HK-2 (cell line): Measurements from ENCODE around the gene SMIM43.
"Not testable (repeated sequence)": the region's sequence is repeated elsewhere in the genome, so short reads cannot be mapped to it uniquely, and the experiment has no call there.

ENCODE experiments used
- DNase-seq: peaks from one replicate; pipeline ENCODE4 v3.0.0-alpha.2; 2018; ENCODE audit not compliant: unreplicated experiment

SMIM43 gene

GRCh38 chr4:121783210-121783609 lies 18.2 kb upstream of the SMIM43 start:
- no peak for DNase-seq

DNA sequence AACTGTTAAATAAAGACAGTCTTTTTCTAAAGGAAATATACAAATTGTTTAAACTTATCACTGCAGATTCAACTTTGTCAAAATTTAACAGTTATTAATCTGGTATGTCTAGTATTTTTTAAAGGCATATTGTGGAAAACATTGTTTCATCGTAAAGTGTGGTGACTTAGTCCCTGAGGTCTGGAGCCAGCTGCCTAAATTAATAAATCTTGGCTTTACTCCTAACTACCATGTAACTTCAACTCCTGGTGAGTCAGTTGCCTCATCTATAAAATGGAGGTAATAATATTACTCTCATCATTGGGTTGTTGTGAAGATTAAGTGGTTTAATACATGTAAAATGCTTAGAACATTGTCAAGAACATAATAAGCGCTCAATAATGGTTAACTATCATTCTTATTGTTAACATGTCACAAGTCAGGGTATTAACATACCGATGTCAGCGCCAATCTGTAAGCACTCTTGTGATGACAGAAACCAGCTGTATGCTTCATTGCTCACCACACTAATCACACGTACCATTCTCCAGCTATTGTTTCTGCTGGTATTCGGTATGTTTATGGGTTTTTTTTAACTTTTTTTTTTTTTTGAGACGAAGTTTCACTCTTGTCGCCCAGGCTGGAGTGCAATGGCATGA lies 14.1 kb upstream of the SMIM43 start:
- DNase-seq = no peak

DNA sequence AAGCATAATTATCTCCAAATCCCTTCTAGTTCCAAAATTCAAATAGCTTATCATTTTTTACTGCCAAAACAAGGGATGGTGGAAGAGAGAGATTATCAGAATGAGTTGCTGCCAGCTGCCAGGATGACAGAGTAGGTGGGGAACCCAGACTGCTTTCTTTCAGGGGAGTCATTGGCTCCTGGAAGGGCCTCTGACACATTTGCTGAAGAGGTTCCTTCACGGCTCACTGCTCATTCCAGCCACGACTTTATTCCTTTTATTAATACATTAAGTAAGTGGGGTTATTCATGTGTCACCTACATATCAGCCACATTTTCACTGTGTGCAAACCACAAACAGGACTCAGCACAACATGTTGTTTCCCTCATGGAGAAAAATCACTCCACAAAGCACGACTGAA lies 12.7 kb upstream of the SMIM43 start:
- peak; percentile 50 for DNase-seq

DNA sequence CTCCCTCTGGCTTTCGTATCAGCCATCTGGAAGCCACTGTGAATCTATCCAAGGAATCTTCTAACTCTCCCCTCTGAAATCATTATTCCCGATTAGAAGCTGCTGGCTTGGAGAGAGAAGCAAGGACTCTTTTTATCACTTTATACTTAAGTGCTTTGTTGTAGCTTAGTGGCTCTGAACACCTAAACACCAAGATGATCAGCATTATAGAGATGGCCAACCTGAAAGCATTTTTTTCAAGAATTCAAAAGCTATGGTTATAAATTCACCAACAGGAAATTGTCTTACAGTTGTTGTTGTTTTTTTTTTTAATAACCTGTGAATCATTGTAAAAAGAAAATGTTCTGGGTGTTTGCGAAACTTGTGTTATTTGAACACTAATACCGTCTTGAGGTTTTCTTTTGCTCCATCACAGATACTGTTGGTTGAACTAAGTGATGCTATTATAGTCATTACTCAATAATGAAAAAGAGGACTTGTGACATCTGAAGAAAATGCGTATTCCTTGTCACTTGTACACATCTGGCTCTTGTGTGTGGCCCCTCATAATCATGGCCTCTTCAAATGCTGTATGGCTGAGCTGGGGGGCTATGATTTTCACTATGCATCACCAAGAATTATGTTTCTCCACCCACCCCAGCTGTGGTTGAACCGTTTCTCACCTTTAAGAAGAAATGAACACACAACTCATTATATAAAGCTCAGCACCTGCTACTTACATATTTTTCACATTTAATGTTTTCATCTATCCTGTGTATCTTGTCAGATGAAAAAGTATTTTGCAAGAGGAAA lies 11.8 kb upstream of the SMIM43 start:
- no peak for DNase-seq

- no peak for DNase-seq
Observed at GRCh38 chr4:121773883-121774282, 8.9 kb upstream of the SMIM43 start.

GRCh38 chr4:121771869-121772268 lies 6.9 kb upstream of the SMIM43 start:
- no peak for DNase-seq

DNA sequence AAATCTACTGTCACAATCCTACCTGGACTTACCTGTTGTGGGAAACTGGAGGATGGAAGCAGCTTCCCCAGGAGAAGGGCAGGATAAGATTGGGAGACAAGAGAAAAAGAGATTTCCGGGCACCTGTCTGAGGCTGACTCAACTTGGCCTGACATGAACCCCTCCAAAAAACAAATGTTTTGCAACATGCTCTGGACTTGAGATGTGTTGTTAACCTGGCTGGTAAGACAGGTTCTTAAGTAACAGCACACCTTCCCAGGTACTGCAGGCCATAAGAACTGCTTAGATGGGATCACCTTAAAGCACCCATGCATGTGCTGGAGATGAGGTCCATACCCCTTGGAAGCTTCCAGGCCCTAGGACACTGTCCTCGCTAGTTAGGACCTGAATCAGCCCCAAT lies 4.4 kb upstream of the SMIM43 start:
- no peak for DNase-seq

GRCh38 chr4:121767166-121767565 lies 2.2 kb upstream of the SMIM43 start:
- no peak for DNase-seq

DNA sequence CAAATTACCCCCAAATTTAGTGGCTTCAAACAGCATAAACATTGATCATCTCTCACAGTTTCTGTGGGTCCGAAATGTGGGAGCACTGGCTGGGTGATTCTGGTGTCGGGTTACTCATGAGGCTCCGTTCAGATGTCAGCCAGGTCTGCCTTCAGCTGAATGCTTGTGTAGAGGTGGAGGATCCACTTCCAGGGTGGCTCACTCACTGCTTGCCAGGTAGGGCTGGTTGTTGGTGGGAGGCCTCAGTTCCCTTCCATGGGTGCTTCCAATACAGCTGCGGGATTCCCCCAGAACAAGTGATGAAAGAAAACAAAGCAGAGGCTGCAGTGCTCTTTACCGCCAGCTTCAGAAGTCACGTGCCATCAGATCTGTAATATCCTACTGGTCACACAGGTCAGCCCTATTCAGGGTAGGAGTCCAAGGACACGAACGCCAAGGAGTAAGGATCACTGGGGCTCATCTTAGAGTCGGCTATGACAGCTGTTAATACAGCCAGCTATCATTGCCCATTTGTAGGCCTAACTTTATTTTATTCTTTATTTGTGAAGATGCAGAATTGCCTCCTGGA lies 1.1 kb upstream of the SMIM43 start:
- DNase-seq = no peak

GRCh38 chr4:121765368-121765705 lies 373 bp upstream of the SMIM43 start:
- no peak for DNase-seq

GRCh38 chr4:121764303-121764701 lies 662 bp downstream of the SMIM43 start:
- no peak for DNase-seq

DNA sequence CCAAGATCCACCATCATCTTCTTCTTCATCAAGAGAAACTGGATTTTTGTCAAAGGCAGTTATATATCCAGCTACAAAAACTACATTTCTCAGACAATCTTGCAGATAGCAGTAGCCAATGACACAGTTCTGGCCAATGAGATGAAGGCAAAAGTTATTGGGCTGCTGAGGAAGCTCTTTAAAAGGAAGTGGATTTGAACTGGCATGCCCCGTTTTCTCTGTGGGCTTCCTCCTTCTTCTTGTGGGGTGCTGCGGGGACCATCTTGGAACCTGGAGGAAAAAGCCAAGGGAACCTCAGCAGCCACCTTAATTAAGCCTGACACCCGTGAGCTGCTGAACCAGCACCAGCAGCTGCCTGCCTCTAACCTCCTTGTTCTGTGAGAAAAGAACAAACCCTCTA lies 4.8 kb downstream of the SMIM43 start:
- DNase-seq = no peak

- no peak for DNase-seq
Observed at GRCh38 chr4:121758925-121759568, 5.9 kb downstream of the SMIM43 start.

DNA sequence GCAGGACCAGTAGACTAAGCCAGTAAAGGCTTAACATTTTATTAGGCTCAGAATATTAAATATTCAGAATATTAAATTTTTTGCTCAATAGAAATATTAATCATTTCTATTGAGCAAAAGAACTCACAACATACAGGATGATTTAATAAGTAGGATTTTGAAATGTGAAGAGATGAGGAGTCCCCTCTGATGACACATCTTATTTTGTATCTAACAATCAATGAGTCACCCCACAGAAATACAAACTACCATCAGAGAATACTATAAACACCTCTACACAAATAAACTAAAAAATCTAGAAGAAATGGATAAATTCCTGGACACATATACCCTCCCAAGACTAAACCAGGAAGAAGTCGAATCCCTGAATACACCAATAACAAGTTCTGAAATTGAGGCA lies 12.8 kb downstream of the SMIM43 start:
- DNase-seq = not testable (repeated sequence)

DNA sequence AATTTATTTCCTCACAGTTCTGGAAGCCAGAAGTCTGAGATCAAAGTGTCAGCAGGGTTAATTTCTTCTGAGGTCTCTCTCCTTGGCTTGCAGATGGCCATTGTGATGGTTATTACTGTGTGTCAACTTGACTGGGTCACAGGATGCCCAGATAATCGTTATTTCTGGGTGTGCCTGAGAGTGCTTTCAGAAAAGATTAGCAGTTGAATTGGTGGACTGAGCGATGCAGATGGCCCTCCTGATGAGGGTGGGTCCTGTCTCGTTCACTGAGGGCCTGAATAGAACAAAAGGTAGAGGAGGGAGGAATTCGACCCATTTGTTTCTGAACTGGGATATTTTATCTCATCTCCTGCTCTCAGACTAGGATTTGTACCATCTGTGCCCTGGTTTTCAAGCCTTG lies 15.7 kb downstream of the SMIM43 start:
- no peak for DNase-seq

DNA sequence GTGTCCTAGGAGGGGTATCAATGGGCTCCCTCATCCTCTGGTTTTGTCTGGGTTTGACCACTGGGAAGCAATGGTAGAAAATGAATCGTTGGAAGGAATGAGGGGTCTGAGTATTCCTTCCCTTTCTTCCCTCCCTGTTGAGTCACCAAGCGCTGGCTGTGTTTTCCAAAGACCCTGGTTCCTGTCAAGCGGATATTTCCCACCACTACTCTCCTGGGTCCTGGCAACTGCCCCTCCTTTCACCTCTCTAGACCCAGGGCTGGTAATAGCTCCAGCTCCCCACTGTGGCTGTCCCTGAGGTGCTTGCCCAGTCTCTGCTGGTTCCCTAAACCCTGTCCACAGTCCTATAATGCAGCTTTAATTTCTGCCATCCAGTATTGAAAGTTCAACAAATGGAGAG lies 22.2 kb downstream of the SMIM43 start:
- DNase-seq = no peak

DNA sequence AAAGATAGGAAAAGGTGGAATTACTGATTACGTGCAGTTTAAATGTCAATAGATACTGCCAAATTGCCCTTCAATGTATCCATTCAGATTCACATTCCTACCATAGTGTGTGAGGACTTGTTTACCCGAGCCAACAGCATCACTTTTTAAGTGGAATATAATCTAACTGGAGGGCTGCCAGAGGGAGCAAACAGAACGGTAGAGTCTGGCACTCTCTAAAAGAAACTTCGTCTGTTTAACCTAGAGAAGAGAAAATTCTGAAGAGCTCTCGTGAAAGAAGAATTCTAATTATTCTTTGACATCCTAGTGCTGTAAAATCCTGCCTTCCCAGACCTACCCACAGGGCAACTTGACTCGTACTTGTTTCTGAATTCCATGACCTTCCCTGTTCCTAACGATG lies 23.2 kb downstream of the SMIM43 start:
- DNase-seq = no peak

GRCh38 chr4:121740796-121741409 lies 24.1 kb downstream of the SMIM43 start:
- no peak for DNase-seq

GRCh38 chr4:121739575-121739974 lies 25.4 kb downstream of the SMIM43 start:
- DNase-seq = no peak

DNA sequence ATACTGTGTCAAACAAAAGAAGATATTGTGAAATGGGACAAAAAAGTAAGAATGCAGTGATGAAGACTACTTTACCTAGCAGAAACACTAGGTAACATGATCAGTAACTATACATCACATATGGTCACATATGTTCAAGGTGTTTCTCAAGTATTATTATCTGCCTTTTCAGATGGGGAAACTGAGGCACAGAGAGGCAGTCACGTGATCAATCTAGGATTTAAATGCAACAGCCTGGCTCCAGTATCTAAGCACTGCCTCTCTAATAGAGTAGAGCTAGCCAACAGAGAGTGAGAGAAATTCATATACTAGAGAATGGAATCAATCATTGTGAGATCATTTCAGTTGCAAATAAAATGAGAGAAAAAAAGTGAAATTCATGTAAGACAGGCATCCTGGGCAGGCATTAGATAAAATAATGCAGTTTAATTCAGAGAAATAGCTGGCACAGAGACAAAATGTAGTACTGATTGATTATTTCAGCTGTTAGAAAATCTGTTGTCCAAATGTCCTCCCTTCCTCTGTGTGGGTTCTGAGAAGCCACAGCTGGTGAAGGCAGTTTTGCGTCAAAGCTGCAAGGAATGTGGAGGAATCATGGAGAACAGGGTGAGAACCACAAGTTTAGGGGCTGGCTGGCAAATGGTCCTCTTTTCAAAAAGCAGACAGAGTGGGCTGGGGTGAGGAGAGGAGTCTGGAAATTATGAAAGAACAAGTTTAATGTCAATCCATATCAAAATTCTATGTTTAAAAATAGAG lies 26.0 kb downstream of the SMIM43 start:
- DNase-seq = no peak

- no peak for DNase-seq
Observed at GRCh38 chr4:121737846-121738554, 27.0 kb downstream of the SMIM43 start.
